Panc1 (cell line): ENCODE results near the gene NALCN. TPM values are rescaled to one million over a fixed set of nuclear protein-coding genes. Genes with fewer than 3 reads are reported as not detected.
A peak's percentile ranks its signal among the peaks of the same experiment; 100 is the strongest.

Source experiments
- ATAC-seq: fragments of 200-7000 bp; cut with Tn5 transposase; 2 replicates; pipeline ENCODE4 v1.9.1; 2020; ENCODE audit warnings: mild to moderate bottlenecking, moderate library complexity
- BruUV-seq: library from RNA; stranded (reverse); fragments of 400-500 nt; replicated peaks from 2 replicates; lab custom pipeline; 2021; lab: Mats Ljungman, UMichigan
- CTCF ChIA-PET: fragments of 300-600 bp; sonication (Branson Sonifier 250); formaldehyde crosslinking; loops from one replicate; lab custom pipeline; 2022; ENCODE audit warnings: antibody characterized with exemption; lab: Charles Lee
- POLR2A ChIA-PET: fragments of 300-600 bp; sonication (Branson Sonifier 250); formaldehyde crosslinking; loops from one replicate; lab custom pipeline; 2022; ENCODE audit warnings: antibody characterized with exemption; lab: Charles Lee
- DNase-seq: peaks from one replicate; pipeline ENCODE4 v3.0.0-alpha.2; 2010; ENCODE audit warnings: low read depth, low spot score
- H3K27ac ChIP-seq: 2 replicates; pipeline ENCODE4 v1.5.1; 2011; ENCODE audit warnings: mild to moderate bottlenecking, low read length, inconsistent platforms
- H3K27me3 ChIP-seq: fragments of 200-500 bp; sonication (Bioruptor generic); 2 replicates; pipeline ENCODE4 v1.6.0; 2014; ENCODE audit warnings: low read length, inconsistent platforms; ENCODE audit not compliant: control insufficient read depth, insufficient read depth
- H3K36me3 ChIP-seq: fragments of 200-500 bp; sonication (Bioruptor generic); 2 replicates; pipeline ENCODE4 v1.5.1; 2014; ENCODE audit warnings: inconsistent platforms, mild to moderate bottlenecking, low read length, moderate library complexity; ENCODE audit not compliant: control insufficient read depth, insufficient read depth
- H3K4me1 ChIP-seq: 2 replicates; pipeline ENCODE4 v1.5.1; 2011; ENCODE audit warnings: inconsistent platforms, mild to moderate bottlenecking, low read length, moderate library complexity; ENCODE audit not compliant: control insufficient read depth, insufficient read depth
- H3K4me3 ChIP-seq, 2 experiments: 2 replicates each; pipeline ENCODE4 v1.5.1; 2011 to 2012; ENCODE audit warnings: low read depth in 2 of 2, low read length in 2 of 2, mild to moderate bottlenecking in 2 of 2, inconsistent platforms in 1 of 2, moderate library complexity in 1 of 2
- H3K9me3 ChIP-seq: fragments of 200-500 bp; sonication (Bioruptor generic); 2 replicates; pipeline ENCODE4 v1.5.1; 2014; ENCODE audit warnings: low read depth, mild to moderate bottlenecking, inconsistent platforms, low read length, moderate library complexity; ENCODE audit not compliant: control insufficient read depth, insufficient read depth
- POLR2AphosphoS5 ChIP-seq: IDR thresholded peaks from 2 replicates; pipeline ENCODE4 v1.6.1; 2012; ENCODE audit warnings: mild to moderate bottlenecking, low read depth, low read length, moderate library complexity
- SIN3A ChIP-seq: IDR thresholded peaks from 2 replicates; pipeline ENCODE4 v1.6.1; 2012; ENCODE audit warnings: low read depth, mild to moderate bottlenecking, low read length, moderate library complexity, borderline replicate concordance; ENCODE audit not compliant: insufficient read depth
- TCF7L2 ChIP-seq: IDR thresholded peaks from 2 replicates; pipeline ENCODE4 v1.6.1; 2011; ENCODE audit warnings: mild to moderate bottlenecking, low read depth, low read length, inconsistent platforms
- in situ Hi-C: cut with HindIII; loops from 2 replicates; pipeline ENCODE4 v1.10.0; 2016; ENCODE audit warnings: low sequenced_read_pairs, low pct_unique_long_range_greater_than_20kb
- intact Hi-C: fragments of 100-400 bp; cut with micrococcal nuclease; formaldehyde crosslinking; loops from one replicate; pipeline ENCODE4 v1.10.0; 2022; ENCODE audit not compliant: unreplicated experiment
- total RNA-seq: library from RNA; stranded (reverse); gene quantifications from one replicate; pipeline ENCODE4 v1.2.1, GENCODE V29; 2021; ENCODE audit not compliant: unreplicated experiment
- TF ChIP-seq, protein P1 (sequence below): fragments of 450-650 bp; IDR thresholded peaks from 2 replicates; pipeline ENCODE4 v1.5.1; 2017; ENCODE audit warnings: mild to moderate bottlenecking
- TF ChIP-seq, protein P2 (sequence below), 2 experiments: IDR thresholded peaks; 2 replicates each; pipeline ENCODE4 v1.6.1; 2011 to 2012; ENCODE audit warnings: low read depth in 2 of 2, control low read depth in 1 of 2, low read length in 1 of 2, mild to moderate bottlenecking in 1 of 2, moderate library complexity in 1 of 2; ENCODE audit not compliant: insufficient read depth in 1 of 2

The NALCN gene
- total RNA-seq, 1 experiment from 2014 or later = 10.9 TPM

DNA sequence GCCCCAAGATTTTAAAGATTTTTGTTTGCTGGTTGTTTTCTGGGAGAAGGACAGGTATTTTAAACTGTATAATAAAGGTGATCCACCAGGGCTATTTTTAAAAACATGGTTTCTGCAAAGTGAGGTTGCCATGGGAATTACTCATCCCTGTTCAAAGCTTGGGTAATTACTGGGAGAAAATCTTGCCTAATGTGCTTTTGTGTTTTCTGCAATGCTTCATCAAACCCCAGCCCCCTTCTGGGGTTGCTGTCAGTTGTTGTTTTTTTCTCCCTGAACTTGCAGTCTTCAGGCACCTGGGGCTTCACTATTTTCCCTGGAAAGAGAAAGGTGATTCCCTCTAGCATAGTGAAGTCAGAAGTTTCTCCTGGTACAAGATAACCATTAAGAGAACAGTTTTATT lies 277.2 kb downstream of the NALCN start:
- ATAC-seq (no peak), DNase-seq (no peak)
- no peak overlapping the region for H3K27ac ChIP-seq
- H3K36me3 ChIP-seq = no peaks in the 10 kb centered on the region
- ChIA-PET POLR2A (no interaction called here), CTCF (no interaction called here)
- no peaks in the 10 kb centered on the region for H3K4me1 ChIP-seq
- TF ChIP-seq POLR2AphosphoS5 = no peak
- TF ChIP-seq, protein P1, sequence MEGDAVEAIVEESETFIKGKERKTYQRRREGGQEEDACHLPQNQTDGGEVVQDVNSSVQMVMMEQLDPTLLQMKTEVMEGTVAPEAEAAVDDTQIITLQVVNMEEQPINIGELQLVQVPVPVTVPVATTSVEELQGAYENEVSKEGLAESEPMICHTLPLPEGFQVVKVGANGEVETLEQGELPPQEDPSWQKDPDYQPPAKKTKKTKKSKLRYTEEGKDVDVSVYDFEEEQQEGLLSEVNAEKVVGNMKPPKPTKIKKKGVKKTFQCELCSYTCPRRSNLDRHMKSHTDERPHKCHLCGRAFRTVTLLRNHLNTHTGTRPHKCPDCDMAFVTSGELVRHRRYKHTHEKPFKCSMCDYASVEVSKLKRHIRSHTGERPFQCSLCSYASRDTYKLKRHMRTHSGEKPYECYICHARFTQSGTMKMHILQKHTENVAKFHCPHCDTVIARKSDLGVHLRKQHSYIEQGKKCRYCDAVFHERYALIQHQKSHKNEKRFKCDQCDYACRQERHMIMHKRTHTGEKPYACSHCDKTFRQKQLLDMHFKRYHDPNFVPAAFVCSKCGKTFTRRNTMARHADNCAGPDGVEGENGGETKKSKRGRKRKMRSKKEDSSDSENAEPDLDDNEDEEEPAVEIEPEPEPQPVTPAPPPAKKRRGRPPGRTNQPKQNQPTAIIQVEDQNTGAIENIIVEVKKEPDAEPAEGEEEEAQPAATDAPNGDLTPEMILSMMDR = no peak
- TF ChIP-seq TCF7L2 = no peak
- TF ChIP-seq SIN3A = no peak
- TF ChIP-seq, protein P2, sequence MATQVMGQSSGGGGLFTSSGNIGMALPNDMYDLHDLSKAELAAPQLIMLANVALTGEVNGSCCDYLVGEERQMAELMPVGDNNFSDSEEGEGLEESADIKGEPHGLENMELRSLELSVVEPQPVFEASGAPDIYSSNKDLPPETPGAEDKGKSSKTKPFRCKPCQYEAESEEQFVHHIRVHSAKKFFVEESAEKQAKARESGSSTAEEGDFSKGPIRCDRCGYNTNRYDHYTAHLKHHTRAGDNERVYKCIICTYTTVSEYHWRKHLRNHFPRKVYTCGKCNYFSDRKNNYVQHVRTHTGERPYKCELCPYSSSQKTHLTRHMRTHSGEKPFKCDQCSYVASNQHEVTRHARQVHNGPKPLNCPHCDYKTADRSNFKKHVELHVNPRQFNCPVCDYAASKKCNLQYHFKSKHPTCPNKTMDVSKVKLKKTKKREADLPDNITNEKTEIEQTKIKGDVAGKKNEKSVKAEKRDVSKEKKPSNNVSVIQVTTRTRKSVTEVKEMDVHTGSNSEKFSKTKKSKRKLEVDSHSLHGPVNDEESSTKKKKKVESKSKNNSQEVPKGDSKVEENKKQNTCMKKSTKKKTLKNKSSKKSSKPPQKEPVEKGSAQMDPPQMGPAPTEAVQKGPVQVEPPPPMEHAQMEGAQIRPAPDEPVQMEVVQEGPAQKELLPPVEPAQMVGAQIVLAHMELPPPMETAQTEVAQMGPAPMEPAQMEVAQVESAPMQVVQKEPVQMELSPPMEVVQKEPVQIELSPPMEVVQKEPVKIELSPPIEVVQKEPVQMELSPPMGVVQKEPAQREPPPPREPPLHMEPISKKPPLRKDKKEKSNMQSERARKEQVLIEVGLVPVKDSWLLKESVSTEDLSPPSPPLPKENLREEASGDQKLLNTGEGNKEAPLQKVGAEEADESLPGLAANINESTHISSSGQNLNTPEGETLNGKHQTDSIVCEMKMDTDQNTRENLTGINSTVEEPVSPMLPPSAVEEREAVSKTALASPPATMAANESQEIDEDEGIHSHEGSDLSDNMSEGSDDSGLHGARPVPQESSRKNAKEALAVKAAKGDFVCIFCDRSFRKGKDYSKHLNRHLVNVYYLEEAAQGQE (IDR thresholded peaks at IDR 0.05; ENCODE audit: insufficient read depth in 1 of 2, low read depth in 2 of 2, low read length in 1 of 2) = no peak
- intact Hi-C loops (no loop called here), in situ Hi-C loops (no loop called here)
- no peak overlapping the region for H3K4me3 ChIP-seq
- BruUV-seq = no TSS peak
- no peaks in the 10 kb centered on the region for H3K27me3 ChIP-seq
- H3K9me3 ChIP-seq = no peaks in the 10 kb centered on the region

DNA sequence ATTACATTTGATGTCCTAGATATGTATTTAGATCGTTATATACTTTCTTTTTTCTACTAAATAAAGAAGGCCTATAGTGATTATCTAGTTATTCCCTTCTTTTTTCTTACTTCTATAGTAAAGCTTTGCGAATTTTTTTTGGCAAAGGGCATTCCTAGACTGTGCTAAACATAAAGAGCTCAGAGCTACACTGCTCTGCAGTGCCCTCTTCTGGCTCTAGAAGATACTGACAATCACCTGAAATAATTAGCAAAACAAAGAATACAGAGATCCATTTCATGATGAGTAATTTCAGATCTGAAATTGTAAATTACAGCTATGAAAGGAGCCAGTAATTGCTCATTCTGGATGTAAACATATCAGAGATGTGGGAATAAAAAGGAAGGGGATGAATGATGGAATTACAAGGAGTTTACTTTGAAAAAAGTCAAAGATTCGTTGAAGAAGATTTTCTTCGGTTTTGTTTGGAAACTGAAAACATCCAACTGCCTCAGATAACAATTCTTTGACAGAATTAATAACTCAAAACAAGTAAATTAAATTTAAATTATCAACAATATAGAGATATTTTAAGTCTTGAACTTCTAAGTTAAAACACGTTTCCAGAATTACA lies 288.5 kb downstream of the NALCN start:
- Histone ChIP-seq H3K9me3 (no peaks in the 10 kb centered on the region), H3K27me3 (no peaks in the 10 kb centered on the region), H3K27ac (no peak overlapping the region), H3K4me3 (no peak overlapping the region), H3K36me3 (no peaks in the 10 kb centered on the region), H3K4me1 (no peaks in the 10 kb centered on the region)
- DNase-seq = no peak
- TF ChIP-seq, protein P1 = peak; percentile 67; the same call in 1 of the 2 replicates
- TF ChIP-seq, protein P2 (IDR thresholded peaks at IDR 0.05; ENCODE audit: insufficient read depth in 1 of 2, low read depth in 2 of 2, low read length in 1 of 2) = no peak
- POLR2A ChIA-PET = no interaction called here
- CTCF ChIA-PET = interaction anchor here (0.7 kb wide), 1 partner anchor 999 kb away, joined by 3 read pairs; no protein-coding TSS in a partner anchor
- intact Hi-C loops = no loop called here
- in situ Hi-C loops = no loop called here
- BruUV-seq = no TSS peak
- peak; percentile 53; the same call in 1 of the 2 replicates for ATAC-seq
